Hepatic stellate cell (primary cell): ENCODE data around the gene PLEKHN1.
"Not testable (repeated sequence)": the region's sequence is repeated elsewhere in the genome, so short reads cannot be mapped to it uniquely, and the experiment has no call there.

Experiments used
- DNase-seq: peaks from one replicate; pipeline ENCODE4 v3.0.0; 2011; ENCODE audit warnings: low spot score

The PLEKHN1 gene

GRCh38 chr1:995665-996633 is 29.7 kb downstream of the PLEKHN1 start:
- no peak for DNase-seq

- DNase-seq, result no peak
Observed at GRCh38 chr1:996851-997712, 30.8 kb downstream of the PLEKHN1 start.

GRCh38 chr1:997713-997992 is 31.4 kb downstream of the PLEKHN1 start:
- no peak for DNase-seq

GRCh38 chr1:997993-998744 is 31.9 kb downstream of the PLEKHN1 start:
- DNase-seq, result no peak

- DNase-seq, result no peak
Observed at GRCh38 chr1:998745-998994, 32.4 kb downstream of the PLEKHN1 start.

GRCh38 chr1:998995-999724 is 32.9 kb downstream of the PLEKHN1 start:
- peak; percentile 52 for DNase-seq

- DNase-seq, result peak; percentile 96
Observed at GRCh38 chr1:999725-1000356, 33.6 kb downstream of the PLEKHN1 start, which contains the start of gene HES4. TSS of gene HES4 (minus strand) at chr1:1000097. CDS start at chr1:999973, 124 bp downstream.

GRCh38 chr1:1000357-1001056 is 34.2 kb downstream of the PLEKHN1 start:
- DNase-seq, result peak; percentile 97

GRCh38 chr1:1001057-1001783 is 34.9 kb downstream of the PLEKHN1 start:
- no peak for DNase-seq

- DNase-seq, result no peak
Observed at GRCh38 chr1:1003618-1004419, 37.5 kb downstream of the PLEKHN1 start.

- no peak for DNase-seq
Observed at GRCh38 chr1:1004420-1004779, 38.1 kb downstream of the PLEKHN1 start.

- peak; percentile 74 for DNase-seq
Observed at GRCh38 chr1:1004780-1005697, 38.8 kb downstream of the PLEKHN1 start.

- DNase-seq, result no peak
Observed at GRCh38 chr1:1005774-1006304, 39.6 kb downstream of the PLEKHN1 start.

- DNase-seq, result no peak
Observed at GRCh38 chr1:1006305-1007159, 40.2 kb downstream of the PLEKHN1 start.

GRCh38 chr1:1010131-1010530 is 43.8 kb downstream of the PLEKHN1 start:
- DNase-seq, result not testable (repeated sequence)

GRCh38 chr1:1011396-1011949 is 45.2 kb downstream of the PLEKHN1 start:
- DNase-seq, result no peak

- DNase-seq, result not testable (repeated sequence)
Observed at GRCh38 chr1:1012736-1013104, 46.4 kb downstream of the PLEKHN1 start.
